BLaER1 treated with 17β-estradiol and CSF1 and Interleukin-3, amounts not matched to agents 10 nM and 100 nM (cell line): ENCODE data around the gene HAVCR1.
A peak's percentile ranks its signal among the peaks of the same experiment; 100 is the strongest.
"Not testable (repeated sequence)": the region's sequence is repeated elsewhere in the genome, so short reads cannot be mapped to it uniquely, and the experiment has no call there.

Source experiments
- H3K27ac ChIP-seq, 11 experiments: shearing (Covaris generic); formaldehyde crosslinking; 2 replicates each; pipeline ENCODE4 v1.8.1; 2022
- H3K27me3 ChIP-seq, 11 experiments: shearing (Covaris generic); formaldehyde crosslinking; 2 replicates each; pipeline ENCODE4 v1.8.1; 2022
- H3K36me3 ChIP-seq, 11 experiments: shearing (Covaris generic); formaldehyde crosslinking; 2 replicates each; pipeline ENCODE4 v1.8.1; 2022
- H3K4me1 ChIP-seq, 10 experiments: shearing (Covaris generic); formaldehyde crosslinking; 2 replicates each; pipeline ENCODE4 v1.8.1; 2022
- H3K4me2 ChIP-seq, 11 experiments: shearing (Covaris generic); formaldehyde crosslinking; 2 replicates each; pipeline ENCODE4 v1.8.1; 2022
- H3K4me3 ChIP-seq, 10 experiments: shearing (Covaris generic); formaldehyde crosslinking; 2 replicates each; pipeline ENCODE4 v1.8.1; 2022
- H3K9ac ChIP-seq, 11 experiments: shearing (Covaris generic); formaldehyde crosslinking; 2 replicates each; pipeline ENCODE4 v1.8.1; 2022
- H3K9me3 ChIP-seq, 11 experiments: shearing (Covaris generic); formaldehyde crosslinking; replicated peaks in 1 of 11; 2 replicates each; pipeline ENCODE4 v1.8.1; 2022
- H4K20me1 ChIP-seq, 11 experiments: shearing (Covaris generic); formaldehyde crosslinking; 2 replicates each; pipeline ENCODE4 v1.8.1; 2022
- Cebpa-rat ChIP-seq, 11 experiments: shearing (Covaris generic); IDR thresholded peaks; 2 replicates each; pipeline ENCODE4 v1.8.1; 2022

Gene HAVCR1

DNA sequence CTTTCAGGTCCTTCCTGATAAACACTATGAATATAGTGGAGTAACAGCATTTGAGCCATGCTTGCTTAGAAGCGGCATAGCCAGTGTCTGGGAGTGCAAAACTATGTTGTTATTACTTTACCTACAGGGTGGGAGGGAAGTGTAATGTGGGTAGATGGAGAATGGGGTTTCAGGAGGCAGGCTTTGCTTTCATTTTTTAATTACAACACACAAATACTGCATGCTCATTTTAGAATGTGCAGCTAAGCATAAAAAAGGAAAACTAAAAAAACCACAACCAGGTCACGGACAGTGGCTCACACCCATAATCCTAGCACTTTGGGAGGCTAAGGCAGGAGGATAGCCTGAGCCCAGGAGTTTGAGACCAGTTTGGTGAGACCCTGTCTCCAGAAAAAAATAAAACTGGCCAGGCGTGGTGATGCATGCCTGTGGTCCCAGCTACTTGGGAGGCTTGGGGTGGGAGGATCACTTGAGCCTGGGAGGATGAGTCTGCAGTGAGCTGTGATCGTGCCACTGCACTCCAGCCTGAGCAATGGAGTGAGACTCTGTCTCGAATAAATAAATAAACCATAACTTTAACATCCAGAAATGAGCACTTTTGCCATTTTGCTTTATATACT lies 20.2 kb downstream of the HAVCR1 start:
- Histone ChIP-seq H3K4me3 (no peak overlapping the region), H3K4me1 (peaks cover 10 to 20% (median 16%) of the 10 kb centered on the region in 10 experiments), H3K36me3 (no peaks in the 10 kb centered on the region), H3K27me3 (no peaks in the 10 kb centered on the region), H3K9ac (no peak overlapping the region), H4K20me1 (no peaks in the 10 kb centered on the region), H3K4me2 (peak overlapping the region; percentile 46 to 68 (median 58)), H3K27ac (no peak overlapping the region), H3K9me3 (no peaks in the 10 kb centered on the region)
- no peak for TF ChIP-seq Cebpa-rat (IDR thresholded peaks at IDR 0.05)

DNA sequence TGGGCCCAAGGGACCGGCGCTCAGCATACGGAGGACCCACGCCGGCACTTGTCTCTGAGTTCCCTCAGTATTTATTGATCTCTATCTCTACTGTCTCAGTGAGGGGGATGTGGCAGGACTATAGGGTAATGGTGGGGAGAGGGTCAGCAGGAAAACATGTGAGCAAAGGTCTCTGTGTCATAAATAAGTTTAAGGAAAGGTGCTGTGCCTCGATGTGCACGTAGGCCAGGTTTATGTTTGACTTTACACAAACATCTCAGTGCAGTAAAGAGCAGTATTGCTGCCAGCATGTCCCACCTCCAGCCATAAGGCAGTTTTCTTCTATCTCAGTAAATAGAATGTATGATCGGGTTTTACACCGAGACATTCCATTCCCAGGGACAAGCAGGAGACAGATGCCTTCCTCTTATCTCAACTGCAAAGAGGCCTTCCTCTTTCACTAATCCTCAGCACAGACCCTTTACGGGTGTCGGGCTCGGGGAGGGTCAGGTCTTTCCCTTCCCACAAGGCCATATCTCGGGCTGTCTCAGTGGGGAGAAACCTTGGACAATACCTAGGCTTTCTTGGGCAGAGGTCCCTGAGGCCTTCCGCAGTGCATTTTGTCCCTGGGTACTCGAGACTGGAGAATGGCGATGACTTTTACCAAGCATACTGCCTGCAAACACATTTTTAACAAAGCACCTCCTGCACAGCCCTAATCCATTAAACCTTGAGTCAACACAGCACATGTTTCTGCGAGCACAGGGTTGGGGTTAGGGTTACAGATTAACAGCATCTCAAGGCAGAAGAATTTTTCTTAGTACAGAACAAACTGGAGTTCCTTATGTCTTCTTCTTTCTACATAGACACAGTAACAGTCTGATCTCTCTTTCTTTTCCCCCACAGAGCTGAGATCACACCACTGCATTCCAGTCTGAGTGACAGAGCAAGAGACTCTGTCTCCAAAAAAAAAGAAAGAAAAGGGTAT lies 24.5 kb downstream of the HAVCR1 start:
- not testable (repeated sequence) for H3K27ac ChIP-seq, H3K9ac ChIP-seq, H4K20me1 ChIP-seq, H3K27me3 ChIP-seq, H3K36me3 ChIP-seq, H3K4me3 ChIP-seq, H3K9me3 ChIP-seq, H3K4me2 ChIP-seq
- H3K4me1 ChIP-seq, result peaks cover 10 to 19% (median 16%) of the 10 kb centered on the region in 10 experiments

DNA sequence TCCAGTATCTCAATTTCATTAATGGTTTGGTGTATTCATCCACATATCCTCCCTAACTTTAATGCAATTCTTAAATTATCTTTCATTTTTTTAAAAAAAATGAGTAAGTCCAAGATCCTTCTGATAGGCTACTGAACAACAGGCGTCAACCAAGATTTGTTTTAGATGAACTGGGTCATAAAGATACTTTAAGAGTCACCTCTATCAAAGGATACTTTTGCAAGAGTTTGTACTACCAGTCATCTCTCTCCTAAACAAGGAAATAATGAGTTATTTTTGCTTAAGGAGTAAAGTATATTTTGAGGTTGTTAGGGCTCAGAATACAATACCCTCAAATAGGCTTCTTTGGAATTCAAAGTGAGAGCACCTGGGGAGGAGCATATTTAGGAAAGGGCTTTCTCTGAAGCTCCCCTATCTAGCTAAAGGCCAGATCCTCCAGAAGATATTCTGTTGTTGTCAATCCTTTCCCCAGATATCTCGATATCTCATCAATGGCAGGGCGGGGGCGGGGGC lies 25.8 kb downstream of the HAVCR1 start:
- H3K4me3 ChIP-seq, result no peak overlapping the region
- H3K4me1 ChIP-seq, result peaks cover 1 to 6% (median 6%) of the 10 kb centered on the region in 10 experiments; a peak in 18 of 20 replicates
- H3K36me3 ChIP-seq, result no peaks in the 10 kb centered on the region
- no peaks in the 10 kb centered on the region for H3K27me3 ChIP-seq
- no peak overlapping the region for H3K27ac ChIP-seq
- no peak overlapping the region for H3K4me2 ChIP-seq
- no peak for TF ChIP-seq Cebpa-rat (IDR thresholded peaks at IDR 0.05)
- H3K9me3 ChIP-seq, result no peaks in the 10 kb centered on the region
- no peaks in the 10 kb centered on the region for H4K20me1 ChIP-seq
- H3K9ac ChIP-seq, result no peak overlapping the region

DNA sequence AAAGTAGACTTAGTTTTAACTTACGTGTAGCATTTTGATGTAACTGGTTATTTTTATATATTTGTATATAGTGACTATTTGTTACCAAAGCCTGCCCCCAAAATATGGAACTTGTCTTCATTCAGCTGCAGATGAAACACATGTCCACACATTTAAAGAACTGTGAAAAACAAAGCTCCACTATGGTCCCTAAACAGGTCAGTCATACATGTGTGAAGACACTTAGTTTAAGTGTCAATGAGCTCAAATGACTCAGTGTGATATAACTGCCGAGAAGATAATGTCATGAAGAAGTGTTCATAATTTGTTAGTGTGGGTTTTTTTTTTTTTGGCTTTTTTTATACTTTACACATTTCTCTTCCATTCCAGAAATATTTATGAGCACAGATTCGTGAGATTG lies 28.2 kb downstream of the HAVCR1 start:
- H3K27ac ChIP-seq, result no peak overlapping the region
- no peak overlapping the region for H3K4me2 ChIP-seq
- no peaks in the 10 kb centered on the region for H3K27me3 ChIP-seq
- no peak overlapping the region for H3K9ac ChIP-seq
- H4K20me1 ChIP-seq, result no peaks in the 10 kb centered on the region
- no peaks in the 10 kb centered on the region for H3K4me1 ChIP-seq
- H3K36me3 ChIP-seq, result no peaks in the 10 kb centered on the region
- no peaks in the 10 kb centered on the region for H3K9me3 ChIP-seq
- TF ChIP-seq Cebpa-rat (IDR thresholded peaks at IDR 0.05), result no peak
- no peak overlapping the region for H3K4me3 ChIP-seq

DNA sequence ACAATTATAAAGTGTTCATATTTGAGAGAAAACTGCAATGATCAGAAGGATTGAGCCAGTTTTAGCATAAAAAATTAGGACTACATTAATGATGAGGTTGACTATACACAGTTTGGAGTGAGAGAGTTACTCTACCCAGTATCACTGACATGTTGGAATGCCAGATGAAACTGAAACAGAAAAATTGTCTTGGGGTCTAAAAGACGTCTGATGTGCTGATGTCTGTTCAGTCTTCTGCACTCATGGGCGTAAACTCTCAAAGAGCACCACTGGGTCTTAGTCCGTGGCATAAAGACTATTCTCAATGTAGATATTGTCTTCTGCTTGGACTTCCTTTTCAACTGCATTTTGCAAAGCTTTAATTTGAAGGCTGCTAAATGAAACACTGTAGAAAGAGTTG lies 29.5 kb downstream of the HAVCR1 start:
- Histone ChIP-seq H3K4me1 (no peaks in the 10 kb centered on the region), H3K4me3 (no peak overlapping the region), H3K27ac (no peak overlapping the region), H3K9ac (no peak overlapping the region), H3K36me3 (no peaks in the 10 kb centered on the region), H4K20me1 (no peaks in the 10 kb centered on the region), H3K27me3 (no peaks in the 10 kb centered on the region), H3K9me3 (no peaks in the 10 kb centered on the region), H3K4me2 (no peak overlapping the region)
- TF ChIP-seq Cebpa-rat (IDR thresholded peaks at IDR 0.05), result no peak

DNA sequence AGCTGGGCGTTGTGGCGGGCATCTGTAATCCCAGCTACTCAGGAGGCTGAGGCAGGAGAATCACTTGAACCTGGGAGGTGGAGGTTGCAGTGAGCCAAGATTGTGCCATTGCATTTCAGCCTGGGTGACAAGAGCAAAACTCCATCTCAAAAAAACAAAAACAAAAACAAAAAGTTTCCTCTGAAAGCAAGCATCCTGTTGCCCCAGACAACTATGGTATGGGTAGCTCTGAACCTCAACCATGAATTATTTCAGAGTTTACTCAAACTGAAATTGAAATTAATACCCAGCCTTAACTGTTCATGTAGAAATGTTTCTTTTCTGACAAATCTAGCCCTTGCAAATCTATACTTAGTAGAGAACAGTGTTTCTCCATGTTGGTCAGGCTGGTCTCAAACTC lies 31.3 kb downstream of the HAVCR1 start:
- not testable (repeated sequence) for H3K9me3 ChIP-seq, H3K4me2 ChIP-seq, H3K4me3 ChIP-seq, H3K4me1 ChIP-seq, H4K20me1 ChIP-seq, H3K27ac ChIP-seq, H3K36me3 ChIP-seq, H3K9ac ChIP-seq, H3K27me3 ChIP-seq

DNA sequence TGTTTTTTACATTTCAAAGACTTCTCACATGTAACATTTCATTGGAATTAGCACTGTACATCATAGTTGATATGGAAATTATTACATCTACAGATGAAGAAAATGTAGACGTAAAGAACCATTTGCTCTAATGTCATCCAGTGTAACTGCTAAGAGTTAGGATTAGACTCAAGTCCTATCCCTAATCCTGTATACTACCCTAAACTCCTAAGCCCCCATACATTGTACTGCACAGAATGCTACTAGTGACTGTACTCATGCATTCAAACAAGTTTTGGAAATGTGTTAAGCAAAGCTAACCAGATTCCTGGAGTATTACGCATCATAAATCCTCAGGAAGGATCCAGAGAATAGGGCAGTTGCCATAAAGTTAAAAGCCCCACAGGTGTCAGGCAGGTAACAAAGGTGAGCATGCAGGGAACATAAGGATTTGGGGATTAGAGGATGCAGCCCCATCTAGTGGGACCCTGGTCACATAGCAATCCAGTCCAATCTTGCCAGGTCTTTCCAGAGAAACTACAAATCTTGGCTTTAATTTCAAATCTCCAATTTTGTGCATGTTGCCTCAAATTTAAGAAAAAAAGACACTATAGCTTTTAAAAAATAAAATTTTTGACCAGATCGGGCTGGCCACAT lies 32.0 kb downstream of the HAVCR1 start:
- H3K9ac ChIP-seq, result no peak overlapping the region
- H4K20me1 ChIP-seq, result no peaks in the 10 kb centered on the region
- no peaks in the 10 kb centered on the region for H3K27me3 ChIP-seq
- no peaks in the 10 kb centered on the region for H3K4me1 ChIP-seq
- H3K27ac ChIP-seq, result no peak overlapping the region
- H3K4me3 ChIP-seq, result no peak overlapping the region
- H3K4me2 ChIP-seq, result no peak overlapping the region
- H3K36me3 ChIP-seq, result no peaks in the 10 kb centered on the region
- no peak for TF ChIP-seq Cebpa-rat (IDR thresholded peaks at IDR 0.05)
- no peaks in the 10 kb centered on the region for H3K9me3 ChIP-seq

DNA sequence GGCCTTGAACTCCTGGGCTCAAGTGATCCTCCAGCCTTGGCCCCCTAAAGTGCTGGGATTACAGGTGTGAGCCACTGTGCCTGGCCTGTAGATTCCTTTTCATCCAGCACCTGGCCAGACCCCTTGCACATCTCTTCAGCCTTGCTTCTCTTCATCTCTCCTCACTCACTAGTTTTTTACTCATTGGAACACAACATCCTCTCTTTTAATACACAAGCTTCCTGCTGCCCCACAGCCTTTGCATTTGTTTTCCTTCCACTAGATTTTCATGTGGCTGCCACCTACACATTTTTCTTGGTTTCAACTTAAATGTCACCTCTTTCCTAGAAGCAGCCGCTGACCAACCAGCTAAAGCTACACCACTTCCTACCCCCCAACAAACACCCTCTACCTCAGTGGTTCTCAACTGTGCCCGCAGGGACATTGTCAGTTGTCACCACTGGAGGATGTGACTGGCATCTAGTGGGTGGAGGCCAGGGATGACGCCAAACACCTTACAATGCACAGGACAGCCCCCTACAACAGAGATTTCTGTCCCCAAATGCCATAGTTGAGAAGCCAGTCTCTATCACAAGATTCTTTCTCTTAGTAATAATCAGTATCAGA lies 33.7 kb downstream of the HAVCR1 start:
- Histone ChIP-seq H3K9ac (no peak overlapping the region), H3K4me3 (no peak overlapping the region), H3K4me1 (no peaks in the 10 kb centered on the region), H4K20me1 (no peaks in the 10 kb centered on the region), H3K4me2 (no peak overlapping the region), H3K9me3 (no peaks in the 10 kb centered on the region), H3K27me3 (no peaks in the 10 kb centered on the region), H3K36me3 (no peaks in the 10 kb centered on the region), H3K27ac (no peak overlapping the region)
- TF ChIP-seq Cebpa-rat (IDR thresholded peaks at IDR 0.05), result no peak

DNA sequence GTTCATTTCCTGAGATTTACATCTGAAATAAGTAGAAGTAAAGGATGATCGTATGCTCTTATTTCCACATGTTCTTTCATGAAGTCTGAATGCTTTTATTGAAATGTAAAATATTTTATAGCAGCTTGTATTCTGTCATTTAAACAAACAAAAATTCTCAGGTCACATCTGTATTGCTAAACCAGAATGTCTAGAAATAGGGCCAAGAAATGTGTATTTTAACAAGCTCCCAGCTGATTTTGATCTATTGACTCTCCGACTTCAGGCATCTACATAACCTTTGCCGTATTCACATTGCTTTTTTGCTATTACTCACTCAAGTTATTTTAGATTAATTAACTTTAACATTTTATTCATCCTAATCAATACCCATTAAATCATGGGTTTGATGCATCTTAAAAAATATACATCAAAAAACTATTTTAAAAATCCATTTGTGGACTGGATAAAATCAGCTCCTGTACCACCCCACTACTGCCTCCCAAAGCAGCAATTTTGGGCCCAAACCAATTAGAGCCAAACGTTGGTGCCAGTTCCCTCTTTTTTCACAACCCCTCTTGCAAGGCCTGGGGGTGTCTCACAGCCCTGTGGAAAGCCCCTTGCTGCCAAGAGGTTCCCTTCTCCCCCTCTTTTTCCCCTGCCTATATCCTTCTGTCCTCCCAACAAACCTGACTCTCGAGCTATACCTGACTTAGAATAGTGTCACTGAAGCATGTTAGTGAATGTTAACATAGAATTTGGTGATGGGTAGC lies 34.5 kb downstream of the HAVCR1 start:
- H4K20me1 ChIP-seq, result no peaks in the 10 kb centered on the region
- no peak overlapping the region for H3K4me3 ChIP-seq
- no peaks in the 10 kb centered on the region for H3K9me3 ChIP-seq
- H3K9ac ChIP-seq, result no peak overlapping the region
- H3K4me2 ChIP-seq, result no peak overlapping the region
- no peak overlapping the region for H3K27ac ChIP-seq
- no peaks in the 10 kb centered on the region for H3K36me3 ChIP-seq
- H3K4me1 ChIP-seq, result no peaks in the 10 kb centered on the region
- no peaks in the 10 kb centered on the region for H3K27me3 ChIP-seq
- no peak for TF ChIP-seq Cebpa-rat (IDR thresholded peaks at IDR 0.05)
